GM13976 (cell line): ENCODE results near the gene GLI3.

ENCODE experiments used
- DNase-seq: peaks from one replicate; pipeline ENCODE4 v3.0.0; 2012; ENCODE audit warnings: low spot score
- in situ Hi-C: fragments of 300-500 bp; cut with MboI; formaldehyde crosslinking; loops from one replicate; pipeline ENCODE4 v1.12.0; 2022; ENCODE audit warnings: low sequenced_read_pairs, mixed read lengths, inconsistent platforms; ENCODE audit not compliant: unreplicated experiment
- TF ChIP-seq, protein P1 (sequence below): IDR thresholded peaks from 2 replicates; pipeline ENCODE4 v1.5.1; 2012; ENCODE audit warnings: borderline replicate concordance, mild to moderate bottlenecking; ENCODE audit not compliant: insufficient read depth; ENCODE audit errors: extremely low read depth, missing control alignments, control extremely low read depth

GLI3 gene

DNA sequence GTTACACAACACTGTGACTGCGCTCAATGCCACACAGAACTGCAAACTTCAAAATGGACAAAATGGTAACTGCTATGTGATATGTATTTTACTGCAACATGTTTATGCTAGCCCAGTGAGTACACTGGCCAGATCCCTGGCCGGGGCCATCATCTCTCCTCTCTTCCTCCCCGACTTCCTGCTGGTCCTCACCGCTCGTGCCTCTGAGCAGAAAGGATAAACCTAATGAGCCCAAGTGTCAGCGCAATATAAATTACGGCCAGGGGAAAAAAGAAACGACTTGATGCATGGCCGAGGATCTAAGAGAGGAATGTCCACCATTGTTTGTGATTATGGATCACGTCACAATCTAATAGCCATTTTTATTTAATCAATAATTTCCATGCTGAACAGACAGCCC lies 225.2 kb downstream of the GLI3 start:
- no peak for DNase-seq
- TF ChIP-seq, protein P1, sequence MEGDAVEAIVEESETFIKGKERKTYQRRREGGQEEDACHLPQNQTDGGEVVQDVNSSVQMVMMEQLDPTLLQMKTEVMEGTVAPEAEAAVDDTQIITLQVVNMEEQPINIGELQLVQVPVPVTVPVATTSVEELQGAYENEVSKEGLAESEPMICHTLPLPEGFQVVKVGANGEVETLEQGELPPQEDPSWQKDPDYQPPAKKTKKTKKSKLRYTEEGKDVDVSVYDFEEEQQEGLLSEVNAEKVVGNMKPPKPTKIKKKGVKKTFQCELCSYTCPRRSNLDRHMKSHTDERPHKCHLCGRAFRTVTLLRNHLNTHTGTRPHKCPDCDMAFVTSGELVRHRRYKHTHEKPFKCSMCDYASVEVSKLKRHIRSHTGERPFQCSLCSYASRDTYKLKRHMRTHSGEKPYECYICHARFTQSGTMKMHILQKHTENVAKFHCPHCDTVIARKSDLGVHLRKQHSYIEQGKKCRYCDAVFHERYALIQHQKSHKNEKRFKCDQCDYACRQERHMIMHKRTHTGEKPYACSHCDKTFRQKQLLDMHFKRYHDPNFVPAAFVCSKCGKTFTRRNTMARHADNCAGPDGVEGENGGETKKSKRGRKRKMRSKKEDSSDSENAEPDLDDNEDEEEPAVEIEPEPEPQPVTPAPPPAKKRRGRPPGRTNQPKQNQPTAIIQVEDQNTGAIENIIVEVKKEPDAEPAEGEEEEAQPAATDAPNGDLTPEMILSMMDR: no peak
- in situ Hi-C loops: no loop called here

DNA sequence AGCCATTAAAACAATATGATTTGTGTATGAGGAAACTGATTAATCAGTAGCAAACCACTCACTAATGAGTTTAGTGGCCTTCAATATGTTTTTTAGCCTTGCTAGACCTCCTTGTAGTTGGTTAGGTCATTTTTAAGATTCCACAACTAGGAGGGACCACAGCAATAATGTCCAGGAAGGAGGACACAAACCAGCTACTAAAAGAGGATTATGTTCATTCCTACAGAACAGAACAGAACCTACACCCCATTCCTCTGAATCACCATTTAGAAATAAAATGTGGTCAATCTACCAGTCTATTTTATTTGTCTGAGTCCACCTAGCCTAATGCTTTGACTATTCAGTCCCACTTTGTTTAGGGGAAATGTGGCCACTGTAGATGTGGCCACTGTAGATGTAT lies 226.3 kb downstream of the GLI3 start:
- TF ChIP-seq, protein P1: no peak
- DNase-seq: no peak
- in situ Hi-C loops: no loop called here

DNA sequence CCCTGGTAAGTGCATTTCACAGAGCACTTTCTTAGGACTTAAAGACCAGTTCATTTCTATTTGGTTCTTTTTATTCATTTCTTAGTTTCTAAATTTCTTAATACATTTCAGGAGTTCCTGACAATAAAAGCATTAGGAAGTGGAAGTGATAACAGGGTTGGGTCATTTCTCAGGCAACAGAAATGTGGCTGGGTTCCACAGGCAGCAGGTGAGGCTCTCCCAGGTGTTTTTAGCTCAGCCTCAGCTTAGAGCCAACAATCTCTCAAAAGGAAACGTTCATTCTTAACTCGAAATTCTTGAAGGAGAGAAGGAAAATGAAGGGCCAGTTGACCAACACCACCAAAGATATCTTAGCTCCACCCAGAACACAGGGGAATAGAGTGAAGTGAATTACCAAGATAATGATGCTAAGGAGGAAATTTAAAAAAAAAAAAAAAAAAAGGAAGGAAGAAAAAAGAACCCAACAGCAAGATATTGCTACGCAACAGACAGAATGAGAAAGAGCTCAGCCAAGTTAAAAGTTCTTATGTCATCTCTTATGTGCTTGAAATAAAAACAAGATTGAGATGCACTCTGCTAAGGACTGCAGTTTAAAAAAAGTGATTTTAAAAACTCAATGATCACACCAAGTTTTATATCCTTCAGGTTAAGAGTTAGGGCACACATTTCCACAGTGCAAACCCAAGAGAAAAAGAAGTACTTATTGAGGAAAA lies 230.1 kb downstream of the GLI3 start:
- in situ Hi-C loops: no loop called here
- TF ChIP-seq, protein P1: no peak

DNA sequence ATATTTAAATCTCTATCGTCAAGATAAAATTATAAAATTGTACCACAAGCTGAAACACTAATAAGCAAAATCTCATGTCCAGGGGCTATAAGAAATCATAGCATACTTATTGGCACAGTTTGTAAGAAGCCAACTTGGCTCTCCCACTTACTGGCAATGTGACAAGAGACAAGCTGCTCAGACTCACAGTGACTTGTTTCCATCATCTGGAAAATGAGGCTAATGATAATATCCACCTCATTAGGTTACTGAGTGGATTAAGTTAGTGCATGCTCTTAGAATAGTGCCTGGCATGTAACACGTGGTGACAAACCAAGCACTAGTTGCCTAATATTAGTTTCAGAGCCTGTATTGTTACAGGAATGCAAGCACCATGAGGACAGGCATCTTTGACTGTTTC lies 234.4 kb downstream of the GLI3 start:
- TF ChIP-seq, protein P1: no peak
- in situ Hi-C loops: no loop called here
- DNase-seq: no peak

More for the DNA sequence above, 230.1 kb downstream of the GLI3 start:
- no peak for DNase-seq

DNA sequence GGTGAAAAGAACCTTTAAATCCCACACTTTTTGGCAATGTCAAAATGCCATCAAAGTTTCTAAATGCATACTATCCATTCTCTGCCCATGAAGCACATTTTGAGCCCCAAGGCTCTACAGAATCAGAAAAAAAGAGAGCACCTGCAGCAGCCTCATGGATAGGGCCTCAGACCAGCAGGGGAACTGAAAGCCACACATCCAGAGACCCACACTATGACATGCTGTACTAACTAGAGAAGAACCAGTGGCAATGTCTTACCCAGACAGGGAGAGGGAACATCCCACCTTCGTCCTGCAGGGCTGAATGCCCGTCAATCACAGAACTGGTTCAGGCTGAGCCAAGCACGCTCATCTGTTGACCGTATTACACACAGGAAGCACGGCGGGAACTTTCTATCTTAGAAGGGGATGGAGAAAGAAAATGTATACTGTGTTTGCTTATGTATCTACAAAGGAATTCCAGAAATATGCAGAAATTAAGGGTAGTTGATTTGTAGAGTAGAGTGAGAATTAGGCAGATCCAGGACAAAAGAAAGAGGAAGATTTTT lies 237.2 kb downstream of the GLI3 start:
- TF ChIP-seq, protein P1: no peak
- no peak for DNase-seq
- in situ Hi-C loops: loop anchor here (25.0 kb wide), 1 partner anchor 687 kb away; no protein-coding TSS in a partner anchor

DNA sequence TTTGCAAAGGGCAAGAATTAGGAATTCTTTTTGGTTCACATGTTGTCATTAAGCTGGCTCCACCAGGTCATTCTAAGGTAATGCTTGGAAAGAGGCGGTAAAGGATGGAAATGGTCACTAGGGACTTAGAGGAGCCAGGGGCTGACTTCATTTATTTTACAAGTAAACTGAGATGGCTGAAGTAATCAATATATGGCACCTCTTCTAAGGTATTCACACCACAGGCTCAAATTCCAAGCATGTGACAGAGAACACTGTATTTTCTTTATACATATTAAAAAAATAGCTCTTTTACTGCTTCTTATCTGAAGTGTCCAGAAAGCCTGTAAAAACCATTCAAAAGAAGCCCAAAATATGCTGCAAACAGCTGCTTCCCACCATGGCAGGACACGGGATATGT lies 239.0 kb downstream of the GLI3 start:
- TF ChIP-seq, protein P1: no peak
- no peak for DNase-seq
- in situ Hi-C loops: loop anchor here (25.0 kb wide), 1 partner anchor 689 kb away; no protein-coding TSS in a partner anchor
